H54 (cell line): Measurements from ENCODE around the gene KLK15.
A peak's percentile ranks its signal among the peaks of the same experiment; 100 is the strongest.
"Not testable (repeated sequence)": the region's sequence is repeated elsewhere in the genome, so short reads cannot be mapped to it uniquely, and the experiment has no call there.

Experiments
- DNase-seq: peaks from one replicate; pipeline ENCODE4 v3.0.0; 2011; ENCODE audit warnings: low spot score, mixed read lengths; ENCODE audit not compliant: insufficient read length
- FAIRE-seq: peaks from 3 replicates; lab custom pipeline; 2011; peaks lifted over from hg19 to GRCh38; lab: Jason Lieb, UNC
- POLR2A ChIP-seq: IDR thresholded peaks from 2 replicates; pipeline ENCODE4 v1.6.1; 2011; ENCODE audit warnings: low read depth, mild to moderate bottlenecking, low read length

KLK15 gene

DNA sequence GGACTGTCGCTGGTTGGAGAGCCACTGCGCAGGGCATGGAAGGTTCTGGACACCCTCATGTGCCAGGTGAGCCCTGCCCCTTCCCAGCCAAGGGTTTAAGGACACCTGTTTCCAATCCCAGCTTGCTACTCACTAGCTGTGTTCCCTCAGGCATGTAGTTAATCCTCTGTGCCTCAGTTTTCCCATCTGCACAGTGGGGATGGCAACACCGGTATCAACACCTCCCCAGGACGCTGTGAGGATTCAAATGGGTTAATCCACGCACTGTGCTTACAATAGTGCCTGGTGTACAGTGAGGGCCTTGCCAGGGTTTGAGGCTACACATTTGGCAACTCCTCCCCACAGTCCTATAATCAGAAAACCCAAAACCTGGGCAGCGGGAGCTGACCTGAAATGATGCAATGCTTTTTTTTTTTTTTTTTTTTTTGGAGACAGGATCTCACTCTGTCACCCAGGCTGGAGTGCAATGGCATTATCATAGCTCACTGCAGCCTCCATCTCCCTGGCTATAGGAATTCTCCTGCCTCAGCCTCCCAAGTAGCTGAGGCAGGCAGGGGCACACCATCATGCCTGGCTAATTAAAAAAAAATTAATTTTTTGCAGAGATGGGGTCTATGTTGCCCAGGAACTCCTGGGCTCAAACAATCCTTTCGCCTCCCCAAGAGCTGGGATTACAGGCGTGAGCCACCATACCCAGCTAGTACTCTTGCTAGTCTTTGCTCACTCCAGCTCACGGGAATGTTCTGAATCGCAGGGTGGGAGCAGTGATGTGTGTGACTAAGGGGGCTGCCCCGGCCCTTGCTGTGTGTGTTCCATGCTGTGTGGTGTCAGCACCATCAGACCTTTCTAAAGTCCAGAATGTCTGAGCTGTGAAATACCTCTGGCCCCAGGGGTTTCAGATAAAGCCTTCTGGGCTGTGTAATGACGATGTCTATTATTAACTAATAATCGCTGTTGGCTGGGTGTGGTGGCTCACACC lies 40.8 kb downstream of the KLK15 start:
- no peak for FAIRE-seq
- DNase-seq: no peak

DNA sequence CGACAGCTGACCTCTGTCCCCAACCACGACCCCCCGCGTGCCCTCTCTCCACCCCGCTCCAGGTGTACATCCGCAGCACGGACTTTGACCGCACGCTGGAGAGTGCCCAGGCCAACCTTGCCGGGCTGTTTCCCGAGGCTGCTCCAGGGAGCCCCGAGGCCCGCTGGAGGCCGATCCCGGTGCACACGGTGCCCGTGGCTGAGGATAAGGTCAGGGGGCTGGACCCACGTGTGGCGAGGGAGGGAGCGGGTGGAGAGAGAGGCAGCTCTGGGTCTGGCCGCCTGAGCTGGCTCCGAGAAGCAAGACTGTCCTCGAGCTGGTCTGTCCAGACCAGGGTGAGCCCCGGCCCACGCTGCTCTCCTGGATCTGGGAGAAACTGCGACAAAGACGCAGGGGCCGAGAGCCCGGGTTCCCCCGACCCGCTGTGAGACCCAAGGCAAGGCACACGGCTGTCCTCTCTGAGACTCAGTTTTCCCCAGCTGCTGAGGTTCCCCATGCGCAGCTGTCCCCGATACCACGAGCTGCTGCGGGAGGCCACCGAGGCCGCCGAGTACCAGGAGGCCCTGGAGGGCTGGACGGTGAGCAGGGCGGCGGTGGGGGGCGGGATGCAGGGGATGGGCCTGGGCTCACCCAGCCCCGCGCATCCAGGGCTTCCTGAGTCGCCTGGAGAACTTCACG lies 41.6 kb downstream of the KLK15 start:
- TF ChIP-seq POLR2A: peak; percentile 23; the same call in 1 of the 2 replicates
- no peak for DNase-seq
- FAIRE-seq: no peak

More for the DNA sequence above, 40.8 kb downstream of the KLK15 start:
- no peak for TF ChIP-seq POLR2A

DNA sequence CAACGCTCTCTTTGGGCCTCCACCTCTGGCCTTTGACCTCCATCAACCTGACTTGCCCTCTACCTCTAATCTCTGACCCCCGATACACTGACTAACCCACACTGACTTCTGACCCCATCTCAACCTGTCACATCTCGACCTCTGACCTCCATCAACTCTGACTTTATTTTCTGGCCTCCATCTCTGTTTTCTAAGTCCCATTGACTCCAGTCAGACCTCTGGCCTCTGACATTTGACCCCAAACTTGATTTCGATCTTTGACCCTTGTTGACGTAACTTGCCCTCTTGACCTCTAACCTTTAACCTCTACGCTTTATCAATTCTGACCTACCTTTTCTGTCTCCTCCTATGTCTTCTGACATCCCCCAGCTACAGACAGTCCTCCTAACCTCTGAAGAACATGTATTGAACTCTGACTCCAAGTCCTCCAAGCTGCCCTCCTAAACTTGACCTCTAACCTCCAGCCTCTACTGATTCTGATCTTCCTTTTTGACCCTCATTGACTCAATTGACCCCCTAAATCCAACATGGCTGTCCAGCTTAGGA lies 42.4 kb downstream of the KLK15 start:
- TF ChIP-seq POLR2A: no peak
- FAIRE-seq (no peak), DNase-seq (no peak)

DNA sequence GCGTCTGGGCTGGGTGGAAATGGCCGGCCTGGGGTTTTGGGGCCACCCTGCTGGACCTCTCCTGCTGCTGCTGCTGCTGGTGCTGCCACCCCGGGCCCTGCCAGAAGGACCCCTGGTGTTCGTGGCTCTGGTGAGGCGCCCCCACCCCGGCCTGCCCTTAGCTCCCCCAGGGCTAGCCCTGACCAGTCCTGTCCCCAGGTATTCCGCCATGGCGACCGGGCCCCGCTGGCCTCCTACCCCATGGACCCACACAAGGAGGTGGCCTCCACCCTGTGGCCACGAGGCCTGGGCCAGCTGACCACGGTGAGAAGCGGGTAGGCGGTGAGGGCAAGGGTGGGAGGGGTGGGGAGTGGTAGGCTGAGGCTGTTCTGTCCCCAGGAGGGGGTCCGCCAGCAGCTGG lies 43.0 kb downstream of the KLK15 start, which contains the start of gene ACP4:
ACP4 (plus strand) TSS at position 20 of the 400 bp plus-strand sequence; CDS start at position 20, 0 bp downstream.
- FAIRE-seq (no peak), DNase-seq (no peak)
- TF ChIP-seq POLR2A: no peak

DNA sequence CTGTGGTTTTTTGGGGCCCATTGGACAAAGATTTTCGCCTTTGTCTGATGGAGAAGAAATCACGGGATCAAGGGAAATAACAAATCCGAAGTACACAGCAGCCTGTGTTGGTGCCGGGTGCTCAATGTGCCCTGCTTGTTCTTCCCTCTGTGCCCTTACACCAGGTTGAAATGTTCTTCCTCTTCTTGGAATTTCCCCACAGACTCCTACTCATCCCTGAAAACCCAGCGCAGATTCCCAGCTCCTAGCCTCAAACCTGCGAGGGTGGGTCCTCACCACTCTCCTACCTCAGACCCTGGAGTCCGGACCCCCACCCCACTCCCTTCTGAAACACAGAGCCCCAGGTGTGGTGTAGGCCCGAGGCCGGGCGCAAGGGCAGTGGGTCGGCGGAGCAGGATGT lies 48.0 kb downstream of the KLK15 start:
- DNase-seq: no peak
- no peak for TF ChIP-seq POLR2A

DNA sequence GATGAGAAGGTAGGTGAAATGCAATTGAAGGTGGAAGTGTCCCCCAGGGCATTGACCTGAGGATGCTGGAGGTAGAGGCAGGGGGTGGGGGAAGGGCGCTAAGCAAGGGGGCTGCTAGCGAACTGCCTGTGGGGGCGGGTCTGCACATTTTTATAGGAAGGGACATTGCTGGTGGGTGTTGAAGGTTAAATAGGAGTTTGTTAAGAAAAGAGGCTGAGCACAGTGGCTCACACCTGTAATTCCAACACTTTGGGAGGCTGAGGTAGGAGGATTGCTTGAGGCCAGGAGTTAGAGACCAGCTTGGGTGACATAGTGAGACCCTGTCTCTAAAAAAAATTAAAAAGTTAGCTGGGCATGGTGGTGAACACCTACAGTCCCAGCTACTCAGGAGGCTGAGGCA lies 48.7 kb downstream of the KLK15 start:
- no peak for TF ChIP-seq POLR2A
- DNase-seq (no peak), FAIRE-seq (no peak)

More for the DNA sequence above, 48.0 kb downstream of the KLK15 start:
- FAIRE-seq: no peak

DNA sequence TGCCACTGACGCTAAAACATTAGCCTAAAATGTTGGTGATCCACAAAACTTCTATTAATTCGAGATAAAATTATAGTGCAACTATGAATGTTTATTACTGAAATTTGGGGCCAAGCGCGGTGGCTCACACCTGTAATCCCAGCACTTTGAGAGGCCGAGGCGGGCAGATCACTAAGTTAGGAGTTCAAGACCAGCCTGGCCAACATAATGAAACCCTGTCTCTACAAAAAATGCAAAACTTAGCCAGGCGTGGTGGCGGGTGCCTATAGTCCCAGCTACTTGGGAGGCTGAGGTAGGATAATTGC lies 49.6 kb downstream of the KLK15 start:
- not testable (repeated sequence) for DNase-seq, FAIRE-seq

DNA sequence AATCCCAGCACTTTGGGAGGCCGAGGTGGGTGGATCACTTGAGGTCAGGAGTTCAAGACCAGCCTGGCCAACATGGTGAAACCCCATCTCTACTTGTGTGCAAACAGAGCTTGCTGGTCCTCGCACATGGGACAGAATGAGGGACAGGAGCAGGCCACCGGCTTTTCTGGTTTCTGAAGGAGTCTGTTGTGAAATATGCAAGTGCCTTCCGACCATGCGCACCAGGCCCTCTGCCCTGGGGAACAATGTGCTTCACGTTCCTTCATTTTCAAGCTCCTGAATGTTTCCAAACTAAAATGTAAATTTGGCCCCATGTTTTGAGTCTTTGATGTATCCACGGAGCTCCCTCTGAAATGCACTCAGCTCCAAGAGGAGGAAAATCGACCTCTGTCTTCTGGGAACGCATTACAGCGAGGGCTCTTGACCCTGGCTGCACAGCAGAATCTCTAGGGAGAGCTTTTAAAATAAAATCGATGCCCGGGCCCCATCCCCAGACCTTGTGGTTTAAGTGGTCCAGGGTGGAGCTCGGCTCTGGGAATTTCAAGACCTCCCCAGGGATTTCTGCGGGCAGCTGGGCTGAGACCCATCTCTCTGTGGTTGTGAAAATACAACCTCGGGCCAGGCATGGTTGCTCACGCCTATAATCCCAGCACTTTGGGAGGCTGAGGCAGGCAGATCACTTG lies 52.5 kb downstream of the KLK15 start:
- no peak for TF ChIP-seq POLR2A
- no peak for DNase-seq
- no peak for FAIRE-seq

DNA sequence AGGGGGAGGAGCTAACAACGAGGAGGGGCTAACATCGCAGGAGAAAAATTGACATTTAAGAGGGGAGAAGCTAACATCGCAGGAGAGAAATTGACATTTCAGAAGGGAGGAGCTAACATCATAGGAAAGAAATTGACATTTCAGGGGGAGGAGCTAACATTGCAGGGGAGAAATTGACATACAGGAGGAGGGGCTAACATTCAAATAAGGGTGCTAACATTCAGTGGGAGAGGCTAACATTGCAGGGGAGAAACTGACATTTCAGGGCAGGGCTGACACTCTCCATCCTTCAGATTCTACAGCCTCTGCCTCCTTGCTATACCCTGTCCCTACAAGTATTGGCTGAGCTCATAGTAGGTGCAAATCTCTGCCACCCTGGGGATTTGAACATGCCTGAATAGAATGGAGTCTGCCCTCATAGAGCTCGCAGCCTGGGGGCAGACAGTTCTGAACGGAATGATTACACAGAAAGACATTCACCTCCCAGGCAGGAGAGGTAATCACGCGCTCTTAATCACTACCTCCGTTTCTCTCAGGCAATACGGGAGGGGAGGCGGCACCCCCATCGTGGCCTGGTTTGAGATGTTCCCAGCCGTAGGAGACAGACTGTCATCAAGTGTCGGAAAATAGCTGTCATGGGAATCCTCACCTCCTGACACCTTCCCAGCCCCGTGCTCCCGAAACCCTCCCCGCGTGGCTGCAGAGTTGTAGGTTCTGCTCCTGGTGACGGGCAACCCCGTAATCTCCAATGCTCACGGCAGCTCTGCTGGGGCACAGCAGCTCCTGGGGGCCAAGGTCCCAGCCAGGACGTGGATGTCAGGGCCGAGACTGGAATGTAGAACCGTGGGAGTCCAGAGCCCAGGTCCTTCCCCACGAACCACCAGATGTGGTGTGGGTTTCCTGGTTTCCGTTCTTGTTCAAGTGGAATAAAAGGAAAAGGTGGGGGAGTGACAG lies 53.6 kb downstream of the KLK15 start:
- FAIRE-seq: no peak
- TF ChIP-seq POLR2A: no peak
- no peak for DNase-seq

DNA sequence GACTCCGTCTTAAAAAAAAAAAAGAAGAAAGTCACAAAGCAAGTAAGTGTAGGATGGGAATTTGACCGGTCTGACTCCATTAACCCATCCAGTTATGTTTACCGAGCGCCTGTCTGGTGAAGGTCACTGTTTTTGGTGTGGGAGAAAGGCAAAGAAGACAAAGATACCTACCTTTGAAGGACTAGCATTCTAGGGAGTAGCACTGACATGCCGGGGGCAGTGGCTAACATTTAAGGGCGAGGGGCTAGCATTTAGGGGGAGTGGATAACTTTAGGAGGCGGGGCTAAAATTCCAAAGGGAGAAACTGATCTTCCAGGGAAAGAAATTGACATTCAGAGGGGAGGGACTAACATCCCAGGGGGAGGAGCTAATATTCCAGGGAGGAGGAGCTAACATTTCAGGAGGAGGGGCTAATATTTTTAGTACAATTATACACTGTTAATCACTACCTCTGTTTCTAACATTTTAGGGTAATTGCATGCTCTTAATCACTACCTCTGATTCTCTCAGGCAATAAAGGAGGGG lies 54.4 kb downstream of the KLK15 start:
- TF ChIP-seq POLR2A: no peak
- no peak for FAIRE-seq
- no peak for DNase-seq

DNA sequence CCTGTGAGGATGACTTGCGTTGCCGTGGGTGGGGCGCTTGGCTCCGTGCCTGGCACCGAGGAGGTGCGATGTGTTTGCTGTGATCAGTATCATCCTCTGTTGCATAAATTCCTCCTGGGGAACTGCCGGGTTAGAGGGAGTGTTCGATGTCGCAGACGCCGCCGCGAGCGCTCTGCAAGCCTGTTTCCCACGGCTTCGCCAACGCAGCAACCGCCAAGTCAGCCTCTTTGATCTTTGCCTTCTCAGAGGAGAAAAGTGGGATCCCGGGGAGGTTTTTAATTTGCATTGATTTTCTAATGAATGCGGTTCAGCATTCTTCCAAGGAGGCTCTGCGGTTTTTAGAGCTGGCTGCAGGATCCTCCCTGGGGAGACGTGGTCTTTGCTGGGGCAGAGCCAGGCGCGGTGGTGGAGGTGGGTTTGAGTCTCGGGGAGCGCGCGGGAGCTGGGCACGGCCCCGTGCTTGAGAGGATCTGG lies 55.5 kb downstream of the KLK15 start:
- FAIRE-seq: no peak
- DNase-seq: no peak
- no peak for TF ChIP-seq POLR2A

DNA sequence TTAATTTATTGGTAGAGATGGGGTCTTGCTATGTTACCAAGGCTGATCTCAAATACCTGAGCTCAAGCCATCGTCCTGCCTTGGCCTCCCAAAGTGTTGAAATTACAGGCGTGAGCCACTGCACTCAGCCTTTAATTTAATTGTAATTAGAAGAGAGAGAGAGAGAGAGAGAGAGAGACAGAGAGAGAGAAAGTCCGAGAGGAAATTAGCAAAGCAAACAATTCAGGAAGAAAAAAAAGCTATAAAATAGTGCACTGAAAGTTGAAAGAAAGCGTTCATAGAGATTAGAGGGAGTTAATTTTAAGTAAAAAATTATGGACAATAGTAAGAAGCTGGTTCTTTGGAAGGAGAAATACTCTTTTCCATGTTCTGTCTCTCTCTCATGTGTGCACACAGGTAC lies 56.1 kb downstream of the KLK15 start:
- TF ChIP-seq POLR2A: no peak
- no peak for DNase-seq
- FAIRE-seq: no peak
